GM19455 (cell line): Measurements from ENCODE around the gene DPH1.
A peak's percentile ranks its signal among the peaks of the same experiment; 100 is the strongest.

Experiments used
- ATAC-seq: cut with Tn5 transposase; IDR thresholded peaks from one replicate; pipeline ENCODE4 v1.9.1; 2021; ENCODE audit not compliant: unreplicated experiment

DPH1 gene

GRCh38 chr17:2076087-2076984 lies 46.4 kb downstream of the DPH1 start:
- ATAC-seq, result no peak

- ATAC-seq, result no peak
These were observed 47.1 kb downstream of the DPH1 start for GRCh38 chr17:2077040-2077439.

DNA sequence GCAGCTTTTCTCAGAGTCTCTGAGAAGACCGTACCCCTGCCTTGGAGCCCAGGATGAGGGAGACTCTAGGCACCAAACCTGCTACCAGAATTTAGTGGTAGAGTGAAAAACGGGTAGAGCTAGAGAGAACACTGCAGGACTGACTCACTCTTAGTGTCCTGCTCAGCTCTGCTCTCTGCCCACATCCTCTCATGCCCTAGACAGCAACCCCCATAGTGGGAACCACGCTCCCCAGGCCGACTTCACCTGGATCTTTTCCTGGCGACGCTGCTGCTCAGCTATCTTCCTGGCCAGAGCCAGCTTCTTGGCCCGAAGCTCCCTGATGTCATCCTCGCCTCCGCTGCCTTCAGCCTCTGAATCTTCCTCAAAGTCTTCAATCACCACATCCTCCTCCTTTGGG lies 51.6 kb downstream of the DPH1 start:
- no peak for ATAC-seq

- ATAC-seq, result no peak
These were observed 52.2 kb downstream of the DPH1 start for GRCh38 chr17:2082003-2082781.

- no peak for ATAC-seq
These were observed 53.7 kb downstream of the DPH1 start for GRCh38 chr17:2083613-2084035.

DNA sequence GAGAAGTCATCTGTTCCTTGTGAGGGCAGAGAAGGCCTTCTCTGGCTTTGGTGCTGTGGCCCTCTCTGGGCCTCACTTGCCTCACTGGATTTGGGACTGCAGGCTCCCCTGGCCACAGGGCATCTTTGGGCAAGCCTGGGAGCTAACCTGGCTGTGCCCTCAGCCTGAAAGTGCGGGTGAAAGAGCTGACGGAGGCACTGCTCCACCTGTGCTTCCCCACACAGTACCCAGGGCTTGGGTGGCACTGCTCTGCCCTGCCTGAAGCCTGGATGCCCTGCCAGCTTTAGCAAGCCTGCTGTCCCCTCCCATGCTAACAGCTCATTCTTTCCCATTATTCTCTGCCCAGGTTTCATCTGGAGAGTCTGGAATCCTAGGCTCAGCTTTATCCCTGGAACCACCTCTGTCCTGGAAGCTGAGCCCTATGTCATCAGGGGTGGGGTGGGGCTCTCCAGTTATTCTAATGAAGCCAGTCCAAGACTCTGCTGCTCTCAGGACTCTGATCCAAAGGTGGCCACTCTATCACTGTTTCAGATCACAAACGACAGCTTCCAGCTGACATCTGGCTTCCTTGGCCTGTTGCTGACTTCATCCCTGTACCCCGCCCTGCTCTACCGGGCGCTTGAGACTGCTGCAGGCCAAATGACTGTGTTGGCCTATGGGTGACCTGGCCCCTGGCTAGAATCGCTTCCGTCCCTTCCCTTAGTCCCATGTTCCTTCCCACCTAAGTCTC lies 54.2 kb downstream of the DPH1 start:
- ATAC-seq, result no peak

DNA sequence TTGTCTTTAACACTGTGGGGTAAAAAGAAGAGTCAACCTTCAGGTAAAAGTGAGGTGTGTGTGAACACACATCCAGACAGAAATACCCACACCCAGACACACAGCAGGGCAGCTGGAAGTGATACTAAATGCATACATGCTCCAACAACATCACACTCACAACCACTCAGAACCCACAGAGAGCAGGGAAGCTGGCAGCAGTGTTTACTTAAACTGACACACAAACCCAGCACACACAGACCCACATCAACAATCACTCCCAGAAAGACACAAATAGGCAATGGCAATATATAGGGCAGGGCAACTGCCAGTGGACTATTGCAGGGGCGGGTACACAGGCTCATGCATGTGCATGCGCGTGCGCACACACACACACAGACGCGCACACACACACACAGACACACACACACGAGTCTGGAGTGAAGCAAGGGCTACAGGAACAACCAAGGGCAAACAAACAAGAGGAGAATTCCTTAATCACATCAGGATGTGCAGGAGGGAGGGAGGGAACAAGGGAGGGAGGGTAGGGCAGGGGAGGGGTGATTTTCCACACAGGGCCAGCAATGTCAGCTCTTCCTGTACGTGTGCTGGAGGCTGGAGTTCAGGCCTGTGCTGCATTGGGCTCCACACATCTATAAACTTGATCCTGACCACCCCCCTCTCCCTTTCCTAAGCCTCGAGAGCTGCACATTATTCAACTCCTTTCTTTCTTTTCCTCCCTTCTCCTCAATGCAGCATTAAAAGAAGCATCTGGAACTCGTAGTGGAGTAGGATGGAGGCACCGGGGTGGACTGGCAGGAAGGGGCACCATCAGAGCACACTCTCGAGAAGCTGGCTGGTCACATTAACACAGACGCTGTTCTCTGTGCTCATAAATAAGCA lies 55.1 kb downstream of the DPH1 start:
- no peak for ATAC-seq

DNA sequence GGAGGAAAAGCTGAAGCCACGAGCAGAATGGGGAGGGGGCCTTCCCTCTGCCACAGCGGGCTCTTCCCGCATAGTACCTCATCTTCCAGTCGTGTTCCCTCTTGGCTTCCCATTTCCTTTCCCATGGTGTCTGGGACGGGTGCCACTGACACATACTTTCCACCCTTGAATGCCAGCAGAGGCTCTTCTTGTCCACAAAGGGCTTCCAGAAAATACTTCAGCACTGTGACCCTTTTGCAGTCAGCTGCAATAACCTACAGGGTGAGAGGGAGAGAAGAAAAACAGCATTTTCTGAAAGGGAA lies 55.6 kb downstream of the DPH1 start:
- no peak for ATAC-seq

- ATAC-seq, result no peak
These were observed 56.4 kb downstream of the DPH1 start for GRCh38 chr17:2086306-2086705.

- ATAC-seq, result no peak
These were observed 57.8 kb downstream of the DPH1 start for GRCh38 chr17:2087597-2088211.

- peak; percentile 26 for ATAC-seq
These were observed 59.1 kb downstream of the DPH1 start for GRCh38 chr17:2089021-2089422.

GRCh38 chr17:2090210-2090641 lies 60.3 kb downstream of the DPH1 start:
- no peak for ATAC-seq

- ATAC-seq, result no peak
These were observed 61.0 kb downstream of the DPH1 start for GRCh38 chr17:2090804-2091534.

GRCh38 chr17:2092253-2092652 lies 62.3 kb downstream of the DPH1 start:
- no peak for ATAC-seq

GRCh38 chr17:2093349-2093748 lies 63.4 kb downstream of the DPH1 start:
- ATAC-seq, result no peak
